ENCODE results near the gene BTBD19. TPM values are rescaled to one million over a fixed set of nuclear protein-coding genes. Genes with fewer than 3 reads are reported as not detected.

The BTBD19 gene
- total and polyA plus RNA-seq, 2 donors (not counting 1 experiment from before 2014, with no cell fraction given) = 0.75 to 2.3 TPM

GRCh38 chr1:44830900-44831304 lies 22.6 kb downstream of the BTBD19 start:
- TF ChIP-seq CTCF (IDR thresholded peaks at IDR 0.05) (no peak), EZH2 (IDR thresholded peaks at IDR 0.05; ENCODE audit: borderline replicate concordance, insufficient read depth, low read depth, low read length, poor library complexity, severe bottlenecking) (no peak)
- ATAC-seq (ENCODE audit: low read depth) = no peak
- Histone ChIP-seq H4K20me1 (ENCODE audit: control insufficient read depth, insufficient read depth, low read length, poor library complexity, severe bottlenecking) (no peaks in the 10 kb centered on the region), H3K79me2 (ENCODE audit: control insufficient read depth, insufficient read depth, low read length) (no peaks in the 10 kb centered on the region), H3K9me3 (ENCODE audit: control extremely low read depth in 1 of 3, control insufficient read depth in 2 of 3, insufficient read depth in 1 of 3, low read length in 2 of 3) (peaks cover 0 to 4% (median 0%) of the 10 kb centered on the region in 3 donors), H3K4me1 (ENCODE audit: control insufficient read depth in 2 of 2, insufficient read depth in 2 of 2, low read length in 2 of 2) (peaks cover 0 to 3% of the 10 kb centered on the region in 2 donors), H3K27me3 (replicated peaks in 1 of 4; ENCODE audit: control extremely low read depth in 1 of 4, control insufficient read depth in 3 of 4, insufficient read depth in 4 of 4, low read length in 3 of 4) (no peaks in the 10 kb centered on the region), H3K9ac (ENCODE audit: low read length) (no peak overlapping the region), H3K36me3 (replicated peaks in 1 of 2; ENCODE audit: control extremely low read depth in 1 of 2, control insufficient read depth in 1 of 2, extremely low read depth in 1 of 2, insufficient read depth in 2 of 2, low read length in 1 of 2) (no peaks in the 10 kb centered on the region), H3K4me3 (ENCODE audit: control extremely low read depth in 1 of 5, extremely low read depth in 1 of 5, insufficient read depth in 1 of 5, low read depth in 2 of 5, low read length in 4 of 5) (no peak overlapping the region), H2AFZ (ENCODE audit: insufficient read depth, low read depth, low read length, poor library complexity, severe bottlenecking) (no peak overlapping the region), H3K27ac (ENCODE audit: low read length in 2 of 2) (no peak overlapping the region), H3K4me2 (replicated peaks; ENCODE audit: low read depth, low read length, poor library complexity, severe bottlenecking) (no peak overlapping the region)
- 92% methylated on average over 5 of the region's 10 CpGs for WGBS (ENCODE audit: insufficient coverage)
- intact Hi-C loops (cut with micrococcal nuclease) = no loop called here
- no peak overlapping the region for H3K27ac Mint-ChIP-seq
- H3K27me3 Mint-ChIP-seq = no peaks in the 10 kb centered on the region
- H3K4me1 Mint-ChIP-seq = peaks cover 6% of the 10 kb centered on the region
- H3K9me3 Mint-ChIP-seq (ENCODE audit: insufficient read depth) = no peaks in the 10 kb centered on the region
- ChIA-PET POLR2A (interaction anchor here (0.9 kb wide), 1 partner anchor 8 kb away, joined by 3 read pairs; no protein-coding TSS in a partner anchor), CTCF (no interaction called here)
- no peak overlapping the region for H3K4me3 Mint-ChIP-seq
- no peak for DNase-seq

- WGBS (ENCODE audit: insufficient coverage) = 64% methylated on average over 8 of the region's 9 CpGs
- no peak overlapping the region for H2AFZ ChIP-seq (ENCODE audit: insufficient read depth, low read depth, low read length, poor library complexity, severe bottlenecking)
- ATAC-seq (ENCODE audit: low read depth) = no peak
These were observed 23.2 kb downstream of the BTBD19 start for GRCh38 chr1:44831516-44831915.

More at GRCh38 chr1:44831516-44831915, 23.2 kb downstream of the BTBD19 start:
- no peak overlapping the region for H3K4me3 Mint-ChIP-seq
- no peak overlapping the region for H3K27ac Mint-ChIP-seq
- Histone ChIP-seq H3K79me2 (ENCODE audit: control insufficient read depth, insufficient read depth, low read length) (no peaks in the 10 kb centered on the region), H3K4me2 (replicated peaks; ENCODE audit: low read depth, low read length, poor library complexity, severe bottlenecking) (no peak overlapping the region), H3K9ac (ENCODE audit: low read length) (no peak overlapping the region), H3K27me3 (replicated peaks in 1 of 4; ENCODE audit: control extremely low read depth in 1 of 4, control insufficient read depth in 3 of 4, insufficient read depth in 4 of 4, low read length in 3 of 4) (no peaks in the 10 kb centered on the region), H3K4me1 (ENCODE audit: control insufficient read depth in 2 of 2, insufficient read depth in 2 of 2, low read length in 2 of 2) (peaks cover 0 to 7% of the 10 kb centered on the region in 2 donors), H4K20me1 (ENCODE audit: control insufficient read depth, insufficient read depth, low read length, poor library complexity, severe bottlenecking) (no peaks in the 10 kb centered on the region), H3K27ac (ENCODE audit: low read length in 2 of 2) (no peak overlapping the region), H3K4me3 (ENCODE audit: control extremely low read depth in 1 of 5, extremely low read depth in 1 of 5, insufficient read depth in 1 of 5, low read depth in 2 of 5, low read length in 4 of 5) (no peak overlapping the region), H3K9me3 (ENCODE audit: control extremely low read depth in 1 of 3, control insufficient read depth in 2 of 3, insufficient read depth in 1 of 3, low read length in 2 of 3) (peaks cover 0 to 4% (median 0%) of the 10 kb centered on the region in 3 donors), H3K36me3 (replicated peaks in 1 of 2; ENCODE audit: control extremely low read depth in 1 of 2, control insufficient read depth in 1 of 2, extremely low read depth in 1 of 2, insufficient read depth in 2 of 2, low read length in 1 of 2) (no peaks in the 10 kb centered on the region)
- H3K27me3 Mint-ChIP-seq = no peaks in the 10 kb centered on the region
- DNase-seq = no peak
- TF ChIP-seq EZH2 (IDR thresholded peaks at IDR 0.05; ENCODE audit: borderline replicate concordance, insufficient read depth, low read depth, low read length, poor library complexity, severe bottlenecking) (no peak), CTCF (IDR thresholded peaks at IDR 0.05) (no peak)
- H3K4me1 Mint-ChIP-seq = peaks cover 9% of the 10 kb centered on the region
- no peaks in the 10 kb centered on the region for H3K9me3 Mint-ChIP-seq (ENCODE audit: insufficient read depth)
- CTCF ChIA-PET = no interaction called here
- POLR2A ChIA-PET = no interaction called here
- intact Hi-C loops (cut with micrococcal nuclease) = no loop called here
